ENCODE measurements around the gene KCNMA1.

The KCNMA1 gene

DNA sequence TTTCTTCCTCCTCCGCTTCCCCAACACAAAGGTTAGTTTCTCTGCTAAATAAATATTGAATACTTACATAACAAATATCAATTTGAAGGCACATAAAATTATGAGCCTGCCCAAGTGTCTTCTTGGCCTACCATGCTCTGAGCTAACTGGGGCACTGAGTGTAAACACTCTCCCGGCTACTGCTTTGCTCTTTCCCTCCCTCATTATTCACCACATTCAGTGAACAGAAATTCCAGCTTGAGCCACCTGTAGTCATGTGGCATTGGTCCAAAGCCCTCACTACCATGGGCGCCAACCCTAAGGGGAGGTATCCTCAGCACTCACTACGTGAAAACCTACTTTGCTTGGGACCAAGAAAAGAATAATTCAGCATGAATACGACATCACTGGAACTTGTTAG lies 409.0 kb downstream of the KCNMA1 start:
- no peak overlapping the region for H2AFZ ChIP-seq (ENCODE audit: low read length)
- H3K4me3 ChIP-seq (ENCODE audit: low read length in 2 of 2): no peak overlapping the region
- H3K4me1 ChIP-seq (ENCODE audit: control insufficient read depth in 2 of 2, insufficient read depth in 1 of 2, low read depth in 1 of 2, low read length in 2 of 2): peaks cover 0 to 10% of the 10 kb centered on the region in 2 donors
- no peak overlapping the region for H2BK12ac ChIP-seq (ENCODE audit: low read length)
- no peaks in the 10 kb centered on the region for H3K36me3 ChIP-seq (replicated peaks in 1 of 2; ENCODE audit: control insufficient read depth in 2 of 2, insufficient read depth in 2 of 2, low read length in 2 of 2)
- no peak overlapping the region for H3K4me2 ChIP-seq (ENCODE audit: insufficient read depth, low read length, poor library complexity, severe bottlenecking)
- DNase-seq (ENCODE audit: low spot score): no peak
- H2BK15ac ChIP-seq (ENCODE audit: low read length): no peak overlapping the region
- no peaks in the 10 kb centered on the region for H3K27me3 ChIP-seq (ENCODE audit: control insufficient read depth in 3 of 3, insufficient read depth in 3 of 3, low read depth in 1 of 3, low read length in 3 of 3)
- no peak overlapping the region for H3K23ac ChIP-seq (ENCODE audit: low read depth, low read length, poor library complexity)
- no CpG with 5 or more reads among the region's 5 CpGs for WGBS, 2 donors (ENCODE audit: extremely low coverage in 2 of 2, insufficient read length in 2 of 2, insufficient replicate concordance in 1 of 2)
- no peaks in the 10 kb centered on the region for H3K79me1 ChIP-seq (ENCODE audit: low read depth, low read length)
- no peak overlapping the region for H3K4ac ChIP-seq (ENCODE audit: low read length)
- no peak overlapping the region for H3K14ac ChIP-seq (ENCODE audit: low read length)
- no peak overlapping the region for H2BK5ac ChIP-seq (ENCODE audit: low read length)
- no peak overlapping the region for H3K27ac ChIP-seq (replicated peaks; ENCODE audit: low read length)
- no peak overlapping the region for H4K8ac ChIP-seq (ENCODE audit: low read depth, low read length)
- no peak overlapping the region for H4K91ac ChIP-seq (ENCODE audit: low read depth, low read length, poor library complexity)
- H3K9me3 ChIP-seq (replicated peaks in 1 of 2; ENCODE audit: control insufficient read depth in 2 of 2, insufficient read depth in 1 of 2, low read depth in 1 of 2, low read length in 2 of 2): no peaks in the 10 kb centered on the region
- no peak overlapping the region for H2AK5ac ChIP-seq (ENCODE audit: low read depth, low read length)
- H3K18ac ChIP-seq (ENCODE audit: low read length): no peak overlapping the region
- H3K9ac ChIP-seq (ENCODE audit: low read depth, low read length, poor library complexity): no peak overlapping the region
- no peak overlapping the region for H2BK120ac ChIP-seq (ENCODE audit: low read depth, low read length)

DNA sequence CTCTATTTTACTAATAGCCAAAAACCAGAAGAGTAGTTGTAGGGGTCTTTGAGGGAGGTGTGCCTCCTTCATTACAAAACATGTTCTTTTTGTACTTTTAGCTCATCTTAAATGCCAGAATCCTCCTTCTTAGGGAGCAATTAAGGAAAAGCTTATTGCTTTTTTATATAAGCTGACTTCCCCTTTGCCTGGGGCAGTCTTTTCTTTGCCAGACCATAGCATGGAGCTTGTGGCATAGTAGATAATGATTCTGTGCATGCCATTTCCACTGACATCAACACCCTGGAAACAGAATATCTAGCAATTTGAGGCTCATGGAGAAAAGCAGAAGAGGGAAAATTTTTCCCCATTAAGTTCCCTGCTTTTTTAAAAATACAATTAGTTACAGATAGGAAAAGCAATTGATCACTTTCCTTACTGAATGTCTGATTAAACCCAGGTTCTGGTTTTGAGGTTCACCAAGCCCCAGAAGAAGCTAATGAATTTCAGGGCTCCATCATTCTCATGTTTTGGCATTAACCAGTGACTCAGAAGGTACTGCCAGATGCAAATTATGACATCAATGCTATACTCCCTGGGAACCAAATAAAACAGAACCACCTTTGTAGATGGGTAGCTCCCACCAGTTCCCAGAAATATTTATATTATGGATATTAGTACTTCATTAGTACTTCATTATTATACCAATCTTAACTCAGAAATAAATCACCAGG lies 410.6 kb downstream of the KCNMA1 start:
- Histone ChIP-seq H2AK5ac (ENCODE audit: low read depth, low read length) (no peak overlapping the region), H3K18ac (ENCODE audit: low read length) (no peak overlapping the region), H3K9me3 (replicated peaks in 1 of 2; ENCODE audit: control insufficient read depth in 2 of 2, insufficient read depth in 1 of 2, low read depth in 1 of 2, low read length in 2 of 2) (no peaks in the 10 kb centered on the region), H3K4me1 (ENCODE audit: control insufficient read depth in 2 of 2, insufficient read depth in 1 of 2, low read depth in 1 of 2, low read length in 2 of 2) (peaks cover 0 to 10% of the 10 kb centered on the region in 2 donors), H4K91ac (ENCODE audit: low read depth, low read length, poor library complexity) (no peak overlapping the region), H3K4ac (ENCODE audit: low read length) (no peak overlapping the region), H3K9ac (ENCODE audit: low read depth, low read length, poor library complexity) (no peak overlapping the region), H3K14ac (ENCODE audit: low read length) (no peak overlapping the region), H3K79me1 (ENCODE audit: low read depth, low read length) (no peaks in the 10 kb centered on the region), H3K27ac (replicated peaks; ENCODE audit: low read length) (no peak overlapping the region), H2BK5ac (ENCODE audit: low read length) (no peak overlapping the region), H3K4me2 (ENCODE audit: insufficient read depth, low read length, poor library complexity, severe bottlenecking) (no peak overlapping the region), H2AFZ (ENCODE audit: low read length) (no peak overlapping the region), H3K23ac (ENCODE audit: low read depth, low read length, poor library complexity) (no peak overlapping the region), H3K27me3 (ENCODE audit: control insufficient read depth in 3 of 3, insufficient read depth in 3 of 3, low read depth in 1 of 3, low read length in 3 of 3) (no peaks in the 10 kb centered on the region), H2BK15ac (ENCODE audit: low read length) (no peak overlapping the region), H4K8ac (ENCODE audit: low read depth, low read length) (no peak overlapping the region), H2BK12ac (ENCODE audit: low read length) (no peak overlapping the region), H2BK120ac (ENCODE audit: low read depth, low read length) (no peak overlapping the region), H3K36me3 (replicated peaks in 1 of 2; ENCODE audit: control insufficient read depth in 2 of 2, insufficient read depth in 2 of 2, low read length in 2 of 2) (no peaks in the 10 kb centered on the region), H3K4me3 (ENCODE audit: low read length in 2 of 2) (no peak overlapping the region)
- no peak for DNase-seq (ENCODE audit: low spot score)

DNA sequence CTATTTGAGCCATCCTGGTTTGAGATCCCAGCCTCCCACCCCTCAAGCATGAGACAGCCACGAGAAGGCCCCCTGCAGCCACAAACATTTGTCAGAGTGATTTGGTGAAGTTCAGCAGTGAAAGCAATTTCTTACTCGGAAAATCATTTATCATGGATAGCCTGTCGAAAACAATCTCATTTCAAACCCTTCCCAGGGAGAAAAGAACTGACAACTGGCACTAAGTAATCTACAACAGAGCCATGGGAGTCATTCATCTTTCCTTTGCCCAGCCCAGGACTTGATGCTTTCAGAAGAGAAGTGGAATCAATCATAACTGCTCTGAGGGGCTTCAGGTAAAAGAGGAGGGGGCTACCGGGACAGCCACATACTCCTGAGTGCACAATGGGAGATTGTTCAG lies 411.2 kb downstream of the KCNMA1 start:
- Histone ChIP-seq H4K8ac (ENCODE audit: low read depth, low read length) (no peak overlapping the region), H3K23ac (ENCODE audit: low read depth, low read length, poor library complexity) (no peak overlapping the region), H3K79me1 (ENCODE audit: low read depth, low read length) (no peaks in the 10 kb centered on the region), H2BK12ac (ENCODE audit: low read length) (no peak overlapping the region), H3K18ac (ENCODE audit: low read length) (no peak overlapping the region), H3K9me3 (replicated peaks in 1 of 2; ENCODE audit: control insufficient read depth in 2 of 2, insufficient read depth in 1 of 2, low read depth in 1 of 2, low read length in 2 of 2) (no peaks in the 10 kb centered on the region), H3K14ac (ENCODE audit: low read length) (no peak overlapping the region), H3K9ac (ENCODE audit: low read depth, low read length, poor library complexity) (no peak overlapping the region), H3K4me3 (ENCODE audit: low read length in 2 of 2) (no peak overlapping the region), H2AFZ (ENCODE audit: low read length) (no peak overlapping the region), H4K91ac (ENCODE audit: low read depth, low read length, poor library complexity) (no peak overlapping the region), H3K27me3 (ENCODE audit: control insufficient read depth in 3 of 3, insufficient read depth in 3 of 3, low read depth in 1 of 3, low read length in 3 of 3) (no peaks in the 10 kb centered on the region), H3K4me2 (ENCODE audit: insufficient read depth, low read length, poor library complexity, severe bottlenecking) (no peak overlapping the region), H3K4ac (ENCODE audit: low read length) (no peak overlapping the region), H2AK5ac (ENCODE audit: low read depth, low read length) (no peak overlapping the region), H3K36me3 (replicated peaks in 1 of 2; ENCODE audit: control insufficient read depth in 2 of 2, insufficient read depth in 2 of 2, low read length in 2 of 2) (no peaks in the 10 kb centered on the region), H2BK15ac (ENCODE audit: low read length) (no peak overlapping the region), H2BK5ac (ENCODE audit: low read length) (no peak overlapping the region), H2BK120ac (ENCODE audit: low read depth, low read length) (no peak overlapping the region), H3K4me1 (ENCODE audit: control insufficient read depth in 2 of 2, insufficient read depth in 1 of 2, low read depth in 1 of 2, low read length in 2 of 2) (peaks cover 0 to 10% of the 10 kb centered on the region in 2 donors), H3K27ac (replicated peaks; ENCODE audit: low read length) (no peak overlapping the region)
- DNase-seq (ENCODE audit: low spot score): no peak
- WGBS, 2 donors (ENCODE audit: extremely low coverage in 2 of 2, insufficient read length in 2 of 2, insufficient replicate concordance in 1 of 2): no CpG with 5 or more reads among the region's 4 CpGs

DNA sequence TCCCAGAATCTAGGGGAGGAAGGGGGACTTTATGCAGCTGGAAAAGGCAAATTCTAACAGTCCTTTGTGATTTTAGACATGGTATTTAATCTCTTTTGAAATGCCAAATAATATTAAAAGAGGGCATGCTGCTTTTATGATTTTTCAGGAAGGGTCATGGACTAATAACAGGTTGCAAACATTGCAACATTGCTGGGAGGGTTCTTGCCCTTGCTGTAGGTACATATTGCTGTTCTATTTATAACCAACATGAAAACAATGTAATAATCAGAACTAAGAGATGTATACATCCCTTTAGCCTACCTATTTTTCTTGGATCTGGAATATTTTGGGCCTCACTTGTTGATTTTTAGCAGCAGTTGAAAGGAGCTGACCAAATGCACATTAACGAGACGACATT lies 411.6 kb downstream of the KCNMA1 start:
- Histone ChIP-seq H3K18ac (ENCODE audit: low read length) (no peak overlapping the region), H3K4me1 (ENCODE audit: control insufficient read depth in 2 of 2, insufficient read depth in 1 of 2, low read depth in 1 of 2, low read length in 2 of 2) (peaks cover 0 to 10% of the 10 kb centered on the region in 2 donors), H3K36me3 (replicated peaks in 1 of 2; ENCODE audit: control insufficient read depth in 2 of 2, insufficient read depth in 2 of 2, low read length in 2 of 2) (no peaks in the 10 kb centered on the region), H2AK5ac (ENCODE audit: low read depth, low read length) (no peak overlapping the region), H3K9me3 (replicated peaks in 1 of 2; ENCODE audit: control insufficient read depth in 2 of 2, insufficient read depth in 1 of 2, low read depth in 1 of 2, low read length in 2 of 2) (no peaks in the 10 kb centered on the region), H3K14ac (ENCODE audit: low read length) (no peak overlapping the region), H3K23ac (ENCODE audit: low read depth, low read length, poor library complexity) (no peak overlapping the region), H2BK12ac (ENCODE audit: low read length) (no peak overlapping the region), H3K4me3 (ENCODE audit: low read length in 2 of 2) (no peak overlapping the region), H3K27ac (replicated peaks; ENCODE audit: low read length) (no peak overlapping the region), H2BK120ac (ENCODE audit: low read depth, low read length) (no peak overlapping the region), H4K91ac (ENCODE audit: low read depth, low read length, poor library complexity) (no peak overlapping the region), H3K4ac (ENCODE audit: low read length) (no peak overlapping the region), H3K79me1 (ENCODE audit: low read depth, low read length) (no peaks in the 10 kb centered on the region), H3K9ac (ENCODE audit: low read depth, low read length, poor library complexity) (no peak overlapping the region), H2AFZ (ENCODE audit: low read length) (no peak overlapping the region), H3K4me2 (ENCODE audit: insufficient read depth, low read length, poor library complexity, severe bottlenecking) (no peak overlapping the region), H4K8ac (ENCODE audit: low read depth, low read length) (no peak overlapping the region), H2BK5ac (ENCODE audit: low read length) (no peak overlapping the region), H2BK15ac (ENCODE audit: low read length) (peak overlapping the region; percentile 42), H3K27me3 (ENCODE audit: control insufficient read depth in 3 of 3, insufficient read depth in 3 of 3, low read depth in 1 of 3, low read length in 3 of 3) (no peaks in the 10 kb centered on the region)
- no peak for DNase-seq (ENCODE audit: low spot score)
- no CpG with 5 or more reads among the region's 2 CpGs for WGBS, 2 donors (ENCODE audit: extremely low coverage in 2 of 2, insufficient read length in 2 of 2, insufficient replicate concordance in 1 of 2)

Data from neuronal stem cell (in vitro differentiated cells).